Measurements from ENCODE around the gene CPTP. TPM values are rescaled to one million over a fixed set of nuclear protein-coding genes. Genes with fewer than 3 reads are reported as not detected.
A peak's percentile ranks its signal among the peaks of the same experiment; 100 is the strongest.

Gene CPTP
- total and polyA plus RNA-seq, 2 of the 13 experiments (the other 11 are each of a cell fraction or from before 2014, with no cell fraction given) = 5.5 to 9.3 TPM

DNA sequence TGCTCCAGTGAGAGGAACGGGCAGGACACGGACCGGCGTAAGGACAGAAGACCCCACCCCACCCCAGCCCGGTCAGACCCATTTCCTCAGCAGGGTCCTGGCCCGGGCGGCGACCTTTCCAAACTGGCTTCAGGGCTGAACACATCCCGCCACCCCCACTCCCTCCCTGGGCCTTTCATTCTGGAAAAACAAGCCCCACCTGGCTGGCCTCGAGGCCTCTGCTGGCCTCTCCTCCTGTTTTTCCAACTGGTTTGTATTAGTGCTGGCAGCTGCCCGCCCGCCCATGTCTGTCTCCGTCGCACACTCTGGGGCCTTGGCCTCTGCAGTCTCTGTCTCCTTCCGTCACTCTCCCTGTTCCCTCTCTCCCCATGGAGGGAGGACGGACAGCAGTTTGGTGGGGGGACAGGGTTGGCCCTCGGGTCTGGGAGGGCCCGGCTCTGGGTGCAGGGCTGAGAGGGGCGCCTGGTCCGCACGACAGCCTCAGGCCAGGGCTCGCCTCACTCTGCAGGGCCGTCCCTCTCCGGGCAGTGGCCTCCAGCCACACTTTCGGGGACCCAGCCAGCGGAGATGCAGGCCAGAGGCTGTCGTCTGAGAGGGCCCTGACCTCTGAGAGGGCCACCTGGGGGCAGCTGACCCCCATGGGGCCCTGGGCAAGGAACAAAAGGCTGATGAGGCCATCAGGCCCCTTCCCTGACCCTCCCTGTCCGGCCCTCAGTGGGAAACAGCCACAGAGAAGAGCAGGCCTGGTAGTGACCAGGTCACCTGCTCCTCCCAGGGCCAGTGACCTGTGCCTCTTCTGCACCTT is 35.3 kb downstream of the CPTP start (continued):
- TF ChIP-seq, protein P1, sequence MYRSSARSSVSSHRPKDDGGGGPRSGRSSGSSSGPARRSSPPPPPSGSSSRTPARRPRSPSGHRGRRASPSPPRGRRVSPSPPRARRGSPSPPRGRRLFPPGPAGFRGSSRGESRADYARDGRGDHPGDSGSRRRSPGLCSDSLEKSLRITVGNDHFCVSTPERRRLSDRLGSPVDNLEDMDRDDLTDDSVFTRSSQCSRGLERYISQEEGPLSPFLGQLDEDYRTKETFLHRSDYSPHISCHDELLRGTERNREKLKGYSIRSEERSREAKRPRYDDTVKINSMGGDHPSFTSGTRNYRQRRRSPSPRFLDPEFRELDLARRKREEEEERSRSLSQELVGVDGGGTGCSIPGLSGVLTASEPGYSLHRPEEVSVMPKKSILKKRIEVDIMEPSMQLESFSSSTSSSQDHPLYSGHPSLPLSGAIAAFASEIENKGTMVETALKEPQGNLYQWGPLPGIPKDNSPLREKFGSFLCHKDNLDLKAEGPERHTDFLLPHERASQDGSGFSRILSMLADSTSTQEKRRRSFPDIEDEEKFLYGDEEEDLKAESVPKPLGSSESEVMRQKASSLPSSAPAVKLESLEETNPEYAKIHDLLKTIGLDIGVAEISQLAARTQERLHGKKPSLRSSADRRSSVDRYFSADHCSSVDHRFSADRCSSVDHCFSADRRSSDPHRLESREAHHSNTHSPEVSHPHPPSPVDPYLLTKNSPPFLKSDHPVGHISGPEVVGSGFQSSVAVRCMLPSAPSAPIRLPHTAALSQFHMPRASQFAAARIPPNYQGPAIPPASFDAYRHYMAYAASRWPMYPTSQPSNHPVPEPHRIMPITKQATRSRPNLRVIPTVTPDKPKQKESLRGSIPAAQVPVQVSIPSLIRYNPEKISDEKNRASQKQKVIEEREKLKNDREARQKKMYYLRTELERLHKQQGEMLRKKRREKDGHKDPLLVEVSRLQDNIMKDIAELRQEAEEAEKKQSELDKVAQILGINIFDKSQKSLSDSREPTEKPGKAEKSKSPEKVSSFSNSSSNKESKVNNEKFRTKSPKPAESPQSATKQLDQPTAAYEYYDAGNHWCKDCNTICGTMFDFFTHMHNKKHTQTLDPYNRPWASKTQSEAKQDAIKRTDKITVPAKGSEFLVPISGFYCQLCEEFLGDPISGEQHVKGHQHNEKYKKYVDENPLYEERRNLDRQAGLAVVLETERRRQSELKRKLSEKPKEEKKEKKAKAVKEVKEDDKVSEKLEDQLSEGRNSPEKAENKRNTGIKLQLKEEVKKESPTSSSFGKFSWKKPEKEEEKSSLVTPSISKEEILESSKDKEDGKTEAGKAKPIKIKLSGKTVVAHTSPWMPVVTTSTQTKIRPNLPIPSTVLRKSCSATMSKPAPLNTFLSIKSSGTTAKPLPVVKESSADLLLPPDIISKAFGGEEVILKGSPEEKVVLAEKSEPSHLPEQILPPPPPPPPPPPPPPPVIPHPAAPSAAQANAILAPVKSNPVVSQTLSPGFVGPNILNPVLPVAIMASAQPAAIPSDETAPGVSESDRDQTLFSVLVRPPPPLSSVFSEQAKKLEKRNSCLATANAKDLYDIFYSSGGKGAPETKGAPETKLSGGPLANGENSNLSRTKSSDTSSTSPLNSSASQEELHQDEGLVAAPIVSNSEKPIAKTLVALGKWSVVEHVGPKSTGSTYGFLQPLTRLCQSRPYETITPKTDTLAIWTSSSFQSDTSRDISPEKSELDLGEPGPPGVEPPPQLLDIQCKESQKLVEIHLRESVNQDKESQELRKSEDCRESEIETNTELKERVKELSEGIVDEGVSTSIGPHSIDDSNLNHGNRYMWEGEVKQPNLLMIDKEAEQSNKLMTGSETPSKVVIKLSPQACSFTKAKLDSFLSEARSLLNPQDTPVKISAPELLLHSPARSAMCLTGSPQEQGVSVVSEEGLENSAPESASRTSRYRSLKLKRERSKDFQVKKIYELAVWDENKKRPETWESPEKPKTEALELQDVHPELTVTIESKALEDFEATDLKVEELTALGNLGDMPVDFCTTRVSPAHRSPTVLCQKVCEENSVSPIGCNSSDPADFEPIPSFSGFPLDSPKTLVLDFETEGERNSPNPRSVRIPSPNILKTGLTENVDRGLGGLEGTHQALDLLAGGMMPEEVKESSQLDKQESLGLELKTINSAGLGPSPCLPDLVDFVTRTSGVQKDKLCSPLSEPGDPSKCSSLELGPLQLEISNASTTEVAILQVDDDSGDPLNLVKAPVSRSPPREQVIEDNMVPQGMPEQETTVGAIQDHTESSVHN (CRISPR knock-in tag; IDR thresholded peaks at IDR 0.05) = no peak
- TF ChIP-seq ZNF138 (CRISPR knock-in tag; IDR thresholded peaks at IDR 0.05; ENCODE audit: low read depth) (no peak), HHEX (CRISPR knock-in tag; IDR thresholded peaks at IDR 0.05) (no peak), YEATS2 (CRISPR knock-in tag; IDR thresholded peaks at IDR 0.05; ENCODE audit: borderline replicate concordance) (no peak), RELA (CRISPR knock-in tag; IDR thresholded peaks at IDR 0.05) (no peak), ZNF329 (CRISPR knock-in tag; IDR thresholded peaks at IDR 0.05; ENCODE audit: low read depth) (no peak), ZFP37 (CRISPR knock-in tag; IDR thresholded peaks at IDR 0.05; ENCODE audit: borderline replicate concordance) (no peak), DMAP1 (CRISPR knock-in tag; IDR thresholded peaks at IDR 0.05) (no peak), HNRNPL (IDR thresholded peaks at IDR 0.05; ENCODE audit: low read depth, low read length) (peak; percentile 41; the same call in 1 of the 2 replicates)
- TF ChIP-seq, protein P2, sequence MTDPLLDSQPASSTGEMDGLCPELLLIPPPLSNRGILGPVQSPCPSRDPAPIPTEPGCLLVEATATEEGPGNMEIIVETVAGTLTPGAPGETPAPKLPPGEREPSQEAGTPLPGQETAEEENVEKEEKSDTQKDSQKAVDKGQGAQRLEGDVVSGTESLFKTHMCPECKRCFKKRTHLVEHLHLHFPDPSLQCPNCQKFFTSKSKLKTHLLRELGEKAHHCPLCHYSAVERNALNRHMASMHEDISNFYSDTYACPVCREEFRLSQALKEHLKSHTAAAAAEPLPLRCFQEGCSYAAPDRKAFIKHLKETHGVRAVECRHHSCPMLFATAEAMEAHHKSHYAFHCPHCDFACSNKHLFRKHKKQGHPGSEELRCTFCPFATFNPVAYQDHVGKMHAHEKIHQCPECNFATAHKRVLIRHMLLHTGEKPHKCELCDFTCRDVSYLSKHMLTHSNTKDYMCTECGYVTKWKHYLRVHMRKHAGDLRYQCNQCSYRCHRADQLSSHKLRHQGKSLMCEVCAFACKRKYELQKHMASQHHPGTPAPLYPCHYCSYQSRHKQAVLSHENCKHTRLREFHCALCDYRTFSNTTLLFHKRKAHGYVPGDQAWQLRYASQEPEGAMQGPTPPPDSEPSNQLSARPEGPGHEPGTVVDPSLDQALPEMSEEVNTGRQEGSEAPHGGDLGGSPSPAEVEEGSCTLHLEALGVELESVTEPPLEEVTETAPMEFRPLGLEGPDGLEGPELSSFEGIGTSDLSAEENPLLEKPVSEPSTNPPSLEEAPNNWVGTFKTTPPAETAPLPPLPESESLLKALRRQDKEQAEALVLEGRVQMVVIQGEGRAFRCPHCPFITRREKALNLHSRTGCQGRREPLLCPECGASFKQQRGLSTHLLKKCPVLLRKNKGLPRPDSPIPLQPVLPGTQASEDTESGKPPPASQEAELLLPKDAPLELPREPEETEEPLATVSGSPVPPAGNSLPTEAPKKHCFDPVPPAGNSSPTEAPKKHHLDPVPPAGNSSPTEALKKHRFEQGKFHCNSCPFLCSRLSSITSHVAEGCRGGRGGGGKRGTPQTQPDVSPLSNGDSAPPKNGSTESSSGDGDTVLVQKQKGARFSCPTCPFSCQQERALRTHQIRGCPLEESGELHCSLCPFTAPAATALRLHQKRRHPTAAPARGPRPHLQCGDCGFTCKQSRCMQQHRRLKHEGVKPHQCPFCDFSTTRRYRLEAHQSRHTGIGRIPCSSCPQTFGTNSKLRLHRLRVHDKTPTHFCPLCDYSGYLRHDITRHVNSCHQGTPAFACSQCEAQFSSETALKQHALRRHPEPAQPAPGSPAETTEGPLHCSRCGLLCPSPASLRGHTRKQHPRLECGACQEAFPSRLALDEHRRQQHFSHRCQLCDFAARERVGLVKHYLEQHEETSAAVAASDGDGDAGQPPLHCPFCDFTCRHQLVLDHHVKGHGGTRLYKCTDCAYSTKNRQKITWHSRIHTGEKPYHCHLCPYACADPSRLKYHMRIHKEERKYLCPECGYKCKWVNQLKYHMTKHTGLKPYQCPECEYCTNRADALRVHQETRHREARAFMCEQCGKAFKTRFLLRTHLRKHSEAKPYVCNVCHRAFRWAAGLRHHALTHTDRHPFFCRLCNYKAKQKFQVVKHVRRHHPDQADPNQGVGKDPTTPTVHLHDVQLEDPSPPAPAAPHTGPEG (CRISPR knock-in tag; IDR thresholded peaks at IDR 0.05) = peak; percentile 74
- TF ChIP-seq, protein P3, sequence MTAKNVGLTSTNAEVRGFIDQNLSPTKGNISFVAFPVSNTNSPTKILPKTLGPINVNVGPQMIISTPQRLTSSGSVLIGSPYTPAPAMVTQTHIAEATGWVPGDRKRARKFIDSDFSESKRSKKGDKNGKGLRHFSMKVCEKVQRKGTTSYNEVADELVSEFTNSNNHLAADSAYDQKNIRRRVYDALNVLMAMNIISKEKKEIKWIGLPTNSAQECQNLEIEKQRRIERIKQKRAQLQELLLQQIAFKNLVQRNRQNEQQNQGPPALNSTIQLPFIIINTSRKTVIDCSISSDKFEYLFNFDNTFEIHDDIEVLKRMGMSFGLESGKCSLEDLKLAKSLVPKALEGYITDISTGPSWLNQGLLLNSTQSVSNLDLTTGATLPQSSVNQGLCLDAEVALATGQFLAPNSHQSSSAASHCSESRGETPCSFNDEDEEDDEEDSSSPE (CRISPR knock-in tag; IDR thresholded peaks at IDR 0.05) = 0 out of 2 replicates have a peak, but pooled peaks have one; percentile 16
- TF ChIP-seq, protein P4, sequence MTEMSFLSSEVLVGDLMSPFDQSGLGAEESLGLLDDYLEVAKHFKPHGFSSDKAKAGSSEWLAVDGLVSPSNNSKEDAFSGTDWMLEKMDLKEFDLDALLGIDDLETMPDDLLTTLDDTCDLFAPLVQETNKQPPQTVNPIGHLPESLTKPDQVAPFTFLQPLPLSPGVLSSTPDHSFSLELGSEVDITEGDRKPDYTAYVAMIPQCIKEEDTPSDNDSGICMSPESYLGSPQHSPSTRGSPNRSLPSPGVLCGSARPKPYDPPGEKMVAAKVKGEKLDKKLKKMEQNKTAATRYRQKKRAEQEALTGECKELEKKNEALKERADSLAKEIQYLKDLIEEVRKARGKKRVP (CRISPR knock-in tag; IDR thresholded peaks at IDR 0.05) = no peak
